GM15510 (cell line): ENCODE results near the gene CAVIN1.
A peak's percentile ranks its signal among the peaks of the same experiment; 100 is the strongest.

ENCODE experiments used
- POLR2A ChIP-seq: IDR thresholded peaks from 3 replicates; pipeline ENCODE4 v1.6.1; 2011; ENCODE audit warnings: borderline replicate concordance; ENCODE audit not compliant: insufficient read length; ENCODE audit errors: extremely low read depth

The CAVIN1 gene, protein sequence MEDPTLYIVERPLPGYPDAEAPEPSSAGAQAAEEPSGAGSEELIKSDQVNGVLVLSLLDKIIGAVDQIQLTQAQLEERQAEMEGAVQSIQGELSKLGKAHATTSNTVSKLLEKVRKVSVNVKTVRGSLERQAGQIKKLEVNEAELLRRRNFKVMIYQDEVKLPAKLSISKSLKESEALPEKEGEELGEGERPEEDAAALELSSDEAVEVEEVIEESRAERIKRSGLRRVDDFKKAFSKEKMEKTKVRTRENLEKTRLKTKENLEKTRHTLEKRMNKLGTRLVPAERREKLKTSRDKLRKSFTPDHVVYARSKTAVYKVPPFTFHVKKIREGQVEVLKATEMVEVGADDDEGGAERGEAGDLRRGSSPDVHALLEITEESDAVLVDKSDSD

DNA sequence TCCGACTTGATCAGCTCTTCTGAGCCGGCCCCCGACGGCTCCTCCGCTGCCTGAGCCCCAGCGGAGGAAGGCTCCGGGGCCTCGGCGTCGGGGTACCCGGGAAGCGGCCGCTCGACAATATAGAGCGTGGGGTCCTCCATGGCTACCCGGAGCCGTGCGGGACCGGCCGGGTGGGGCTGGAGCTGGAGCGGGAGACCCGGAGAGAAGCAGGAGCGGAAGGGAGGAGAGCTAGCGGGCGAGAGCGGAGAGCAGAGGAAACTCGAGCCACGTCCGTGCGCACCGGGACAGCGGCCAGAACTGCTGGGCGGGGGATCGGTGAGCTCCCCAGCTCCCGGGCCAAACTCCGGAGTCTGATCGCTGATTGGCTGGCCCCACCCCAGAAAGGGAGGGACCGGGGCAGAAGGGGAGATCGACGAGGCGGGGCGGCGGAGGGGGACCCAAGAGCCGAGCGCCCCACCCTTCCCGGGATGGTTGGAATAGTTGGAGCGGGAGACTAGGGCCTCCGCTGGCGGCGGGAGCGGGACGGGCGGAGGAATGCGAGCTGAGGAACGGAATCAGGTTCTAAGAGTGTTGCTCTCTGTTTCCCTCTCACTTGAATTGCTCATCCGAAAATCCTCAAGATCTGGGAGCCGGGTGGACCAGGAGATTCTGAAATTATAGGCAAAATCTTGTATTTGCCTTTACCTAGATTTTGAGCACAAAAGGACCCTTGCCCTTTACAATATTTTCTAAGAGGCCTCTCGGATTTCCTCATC, at the start of gene CAVIN1:
TSS of gene CAVIN1 (minus strand) at position 299 of the 755 bp plus-strand sequence. CDS start at position 140, 159 bp downstream.
- no peak for TF ChIP-seq POLR2A

DNA sequence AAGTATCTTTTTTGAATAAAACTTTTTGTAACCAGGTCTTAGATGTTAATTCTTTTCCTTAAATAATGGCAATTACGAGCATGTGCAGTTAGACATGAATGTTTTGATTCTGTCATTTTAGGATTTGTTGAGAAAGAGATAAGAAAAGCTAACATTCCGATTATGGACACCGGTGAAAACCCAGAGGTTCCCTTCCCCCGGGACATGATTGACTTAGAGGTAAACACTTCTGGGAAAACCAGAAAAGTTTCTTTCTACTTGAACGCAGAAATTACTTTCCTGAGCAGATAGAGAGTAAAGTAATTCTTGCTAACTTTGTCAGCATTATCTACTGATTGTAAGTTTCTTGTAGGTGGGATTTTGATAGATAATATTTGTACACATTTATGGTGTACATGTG, 44.8 kb upstream of the CAVIN1 start:
- no peak for TF ChIP-seq POLR2A

DNA sequence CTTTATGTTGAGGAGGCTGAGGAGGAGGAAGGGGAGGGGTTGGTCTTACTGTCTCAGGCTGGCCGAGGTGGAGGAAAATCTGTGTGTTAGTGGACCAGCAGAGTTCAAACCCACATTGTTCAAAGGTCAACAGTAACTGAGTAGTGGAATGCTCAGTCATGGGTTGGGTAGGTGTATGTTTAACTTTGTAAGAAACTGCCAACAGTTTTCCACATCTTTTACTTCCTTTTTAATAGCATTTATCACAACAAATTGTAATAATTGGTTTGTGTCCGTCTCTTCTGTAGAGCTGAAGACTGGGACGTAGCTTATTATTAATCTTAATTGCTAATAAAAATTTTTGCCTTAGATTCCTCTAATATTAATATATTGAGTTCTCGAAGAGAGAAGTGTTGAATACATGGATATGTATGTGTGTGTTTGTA, 40.9 kb upstream of the CAVIN1 start:
- no peak for TF ChIP-seq POLR2A

DNA sequence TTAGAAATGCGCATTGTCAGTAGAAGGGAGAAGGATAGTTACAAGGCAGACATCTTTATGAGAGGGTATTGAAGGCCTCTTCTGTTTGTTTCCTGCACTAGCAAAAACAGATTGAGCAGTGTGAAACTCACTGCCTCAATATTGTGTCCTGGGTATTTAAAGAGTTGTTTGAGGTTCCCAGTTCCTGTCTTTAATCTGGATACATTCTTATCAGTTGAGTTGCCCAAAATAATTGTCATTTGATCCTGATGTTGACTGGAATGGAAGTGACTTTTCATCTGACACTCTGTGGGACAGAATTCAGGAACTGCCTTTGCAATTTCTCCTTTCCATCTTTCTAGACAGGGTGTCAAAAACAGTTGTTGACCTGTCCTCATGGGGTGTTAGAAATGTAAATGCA, 37.3 kb upstream of the CAVIN1 start:
- TF ChIP-seq POLR2A: no peak

DNA sequence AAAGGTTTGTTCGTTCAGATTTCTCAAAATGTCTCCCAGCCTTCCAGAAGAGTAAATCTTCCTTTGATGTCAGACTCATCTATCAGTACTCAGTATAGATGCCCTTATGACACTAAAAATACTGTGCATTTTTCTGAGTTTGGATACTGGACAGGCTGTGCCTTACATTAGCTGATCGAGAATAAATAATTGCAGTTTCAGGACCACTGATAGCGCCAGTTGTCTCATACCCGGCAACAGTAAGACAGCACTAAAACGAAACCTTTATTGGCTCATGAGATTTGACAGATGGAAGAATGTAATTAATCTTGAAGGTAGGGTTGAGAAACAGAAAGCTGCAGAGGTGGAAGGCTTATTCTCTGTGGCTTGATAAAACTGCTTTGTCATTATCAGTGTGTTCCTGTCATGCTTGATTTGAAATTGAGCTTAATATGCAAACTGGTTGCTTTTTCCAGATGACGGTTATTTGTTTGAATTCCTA, 36.8 kb upstream of the CAVIN1 start:
- no peak for TF ChIP-seq POLR2A

DNA sequence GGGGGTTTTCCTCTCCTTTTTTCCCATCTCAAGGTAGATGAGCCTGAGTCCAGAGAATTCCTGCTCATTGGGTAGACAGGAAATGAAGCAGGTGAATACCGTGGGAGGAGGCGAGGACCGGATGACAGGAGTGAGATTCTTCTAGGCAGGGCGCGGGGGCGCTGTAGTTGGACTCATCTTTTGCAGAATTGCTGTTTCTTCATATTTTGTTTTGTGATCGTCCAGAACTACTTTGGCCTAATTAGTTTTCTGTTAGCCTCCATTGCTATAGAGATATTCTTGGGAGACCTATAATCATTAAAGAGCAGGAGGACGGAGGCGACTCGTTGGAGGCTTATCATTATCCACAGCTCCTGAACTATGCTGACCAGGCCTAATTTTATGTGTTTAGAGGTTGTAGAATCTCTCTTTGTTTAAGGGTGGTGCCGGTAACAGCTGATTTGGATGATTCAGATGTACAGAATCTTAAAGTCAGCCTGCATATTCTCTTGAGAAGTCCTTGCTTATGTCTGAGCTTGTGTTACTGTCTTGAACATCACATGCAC, 36.3 kb upstream of the CAVIN1 start:
- TF ChIP-seq POLR2A: no peak

DNA sequence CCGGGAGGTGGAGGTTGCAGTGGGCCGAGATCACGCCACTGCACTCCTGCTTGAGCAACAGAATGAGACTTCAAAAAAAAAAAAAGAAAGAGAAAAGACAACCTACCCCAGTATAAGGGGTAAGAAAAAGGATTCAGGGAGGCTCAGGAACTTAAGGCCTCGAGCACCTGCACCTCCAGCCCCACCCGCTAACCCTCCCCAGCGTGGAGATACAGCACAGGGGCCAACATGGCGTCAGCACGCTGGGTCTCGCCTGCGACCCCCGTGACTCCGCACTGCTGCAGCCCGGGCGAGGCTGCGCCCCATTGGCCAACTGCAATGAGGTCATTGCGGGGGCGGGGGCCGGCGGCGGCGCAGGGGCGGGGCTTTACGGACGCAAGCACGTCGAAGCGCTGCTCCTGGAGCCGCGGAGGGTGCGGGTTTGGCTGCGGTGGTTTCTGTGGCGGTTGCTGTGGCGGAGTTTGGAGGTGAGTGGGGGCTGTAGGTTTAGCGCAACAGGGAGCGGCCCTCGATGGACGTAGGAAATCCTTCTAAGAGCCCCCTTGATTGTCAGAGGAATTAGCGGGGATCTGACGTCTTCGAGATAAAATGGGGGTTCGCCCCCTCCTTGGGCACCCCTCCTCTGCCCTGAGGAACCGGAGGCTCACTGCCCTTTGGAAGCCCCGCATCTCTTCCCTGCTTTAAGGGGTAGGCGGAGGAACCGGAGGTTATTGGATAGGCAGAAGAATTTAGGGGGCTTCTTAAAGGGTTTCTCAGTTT, 35.6 kb upstream of the CAVIN1 start, which contains the start of gene ATP6V0A1:
TSS of gene ATP6V0A1 (plus strand) at position 382 of the 759 bp plus-strand sequence. CDS start 2,017 bp downstream, outside the sequence.
- TF ChIP-seq POLR2A: peak; percentile 72

DNA sequence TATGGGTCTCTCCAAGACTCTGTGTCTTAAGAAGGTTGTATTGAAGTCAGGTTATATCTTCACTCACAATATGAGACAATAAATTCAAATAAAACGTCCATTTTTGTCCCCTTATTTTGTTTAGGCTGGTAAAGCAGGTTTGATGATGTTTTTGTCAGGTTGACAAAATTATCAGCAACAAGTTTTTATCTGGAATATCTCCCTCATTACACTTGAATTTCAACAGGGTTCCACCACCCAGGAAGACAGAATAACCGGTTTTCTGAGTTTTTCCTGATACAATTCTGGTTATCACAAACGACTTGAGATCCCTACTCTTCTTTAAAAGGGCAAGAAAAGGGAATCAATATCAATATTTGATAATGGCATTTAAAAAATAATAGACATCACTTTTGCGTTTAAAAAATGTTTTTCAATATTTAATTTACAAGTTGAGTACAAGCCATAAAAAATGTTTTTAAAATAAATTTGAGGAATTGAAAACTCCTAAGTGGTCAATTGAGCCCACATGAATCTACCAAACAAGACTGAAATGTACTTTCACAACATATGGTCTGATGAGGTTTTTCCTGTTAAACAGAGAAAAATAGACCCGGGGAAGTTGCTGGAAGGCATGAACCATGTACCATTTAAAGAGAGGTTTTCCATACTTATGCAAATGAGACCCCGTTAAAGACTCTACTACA, 34.2 kb upstream of the CAVIN1 start:
- TF ChIP-seq POLR2A: no peak

DNA sequence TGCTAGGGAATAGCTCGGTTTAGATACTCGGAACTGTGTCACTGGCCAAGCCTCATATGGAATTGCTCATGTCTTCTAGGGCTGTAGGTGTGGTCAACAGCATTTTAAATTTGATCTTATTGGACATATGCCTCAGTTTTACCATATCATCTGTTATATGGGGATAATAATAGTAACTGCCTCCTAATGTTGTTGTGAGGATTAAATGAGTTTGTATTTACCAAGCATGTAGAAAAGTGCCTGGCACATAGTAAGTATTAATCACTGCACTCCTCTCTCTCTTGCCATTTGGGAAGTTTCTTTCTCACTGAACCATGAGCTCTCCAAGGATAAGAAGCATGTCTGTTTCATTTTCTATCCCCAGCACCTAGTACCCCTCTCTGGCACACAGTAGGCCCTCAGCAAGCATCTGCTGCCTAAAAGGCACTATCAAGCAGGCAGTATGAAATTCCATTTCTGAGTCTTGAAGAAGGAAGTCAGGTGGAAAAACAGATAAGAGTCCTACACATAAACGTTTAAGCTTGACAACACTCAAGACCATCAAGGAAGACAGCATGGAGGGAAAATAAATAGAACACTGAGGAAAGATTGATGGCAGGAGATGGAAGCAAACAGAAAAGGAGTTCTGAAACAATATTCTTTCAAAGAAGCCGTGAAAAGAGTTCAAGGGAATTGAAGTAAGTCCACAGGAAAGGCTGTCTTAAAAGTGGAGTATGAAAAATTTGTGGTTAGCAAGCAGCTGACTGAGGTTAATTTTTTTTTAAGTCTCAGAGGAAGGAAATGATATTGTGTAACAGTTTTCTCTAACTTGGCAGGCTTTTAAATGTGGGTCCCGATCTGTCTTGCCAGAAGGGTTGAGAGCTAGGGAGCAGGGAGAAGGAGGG, 33.4 kb upstream of the CAVIN1 start:
- no peak for TF ChIP-seq POLR2A

DNA sequence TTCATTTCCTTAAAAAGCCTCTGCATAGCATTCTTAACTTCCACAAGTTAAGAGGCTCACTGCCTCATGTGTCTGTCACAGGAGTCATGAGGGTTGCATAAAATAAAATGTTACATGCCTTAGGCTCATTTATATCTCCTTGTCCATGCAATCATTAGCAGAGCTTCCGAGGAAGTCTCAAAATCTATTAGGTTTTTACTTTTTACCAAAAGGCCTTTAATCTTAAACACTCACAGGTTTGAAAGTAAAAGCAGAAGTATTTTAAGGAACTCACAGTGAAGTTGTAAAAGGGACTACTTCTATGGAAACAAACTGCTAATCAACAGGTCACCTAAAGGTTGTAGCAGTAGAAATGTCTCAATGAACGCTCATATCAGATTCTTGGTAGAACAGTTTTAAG, 30.4 kb upstream of the CAVIN1 start:
- TF ChIP-seq POLR2A: no peak

DNA sequence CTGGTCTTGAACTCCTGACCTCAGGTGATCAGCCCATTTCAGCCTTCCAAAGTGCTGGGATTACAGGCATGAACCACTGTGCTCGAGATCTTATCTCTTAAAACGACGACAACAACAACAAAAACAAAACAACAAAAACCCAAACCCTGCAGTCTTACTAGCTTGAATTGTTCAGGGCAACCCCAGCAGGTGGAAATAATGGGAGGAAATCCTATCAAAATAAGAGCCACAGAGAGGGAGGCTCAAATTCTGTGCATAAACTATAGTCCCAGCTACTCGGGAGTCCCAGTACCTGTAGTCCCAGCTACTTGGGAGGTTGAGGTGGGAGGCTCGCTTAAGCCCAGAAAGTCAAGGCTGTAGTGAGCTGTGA, 19.1 kb upstream of the CAVIN1 start:
- TF ChIP-seq POLR2A: no peak

DNA sequence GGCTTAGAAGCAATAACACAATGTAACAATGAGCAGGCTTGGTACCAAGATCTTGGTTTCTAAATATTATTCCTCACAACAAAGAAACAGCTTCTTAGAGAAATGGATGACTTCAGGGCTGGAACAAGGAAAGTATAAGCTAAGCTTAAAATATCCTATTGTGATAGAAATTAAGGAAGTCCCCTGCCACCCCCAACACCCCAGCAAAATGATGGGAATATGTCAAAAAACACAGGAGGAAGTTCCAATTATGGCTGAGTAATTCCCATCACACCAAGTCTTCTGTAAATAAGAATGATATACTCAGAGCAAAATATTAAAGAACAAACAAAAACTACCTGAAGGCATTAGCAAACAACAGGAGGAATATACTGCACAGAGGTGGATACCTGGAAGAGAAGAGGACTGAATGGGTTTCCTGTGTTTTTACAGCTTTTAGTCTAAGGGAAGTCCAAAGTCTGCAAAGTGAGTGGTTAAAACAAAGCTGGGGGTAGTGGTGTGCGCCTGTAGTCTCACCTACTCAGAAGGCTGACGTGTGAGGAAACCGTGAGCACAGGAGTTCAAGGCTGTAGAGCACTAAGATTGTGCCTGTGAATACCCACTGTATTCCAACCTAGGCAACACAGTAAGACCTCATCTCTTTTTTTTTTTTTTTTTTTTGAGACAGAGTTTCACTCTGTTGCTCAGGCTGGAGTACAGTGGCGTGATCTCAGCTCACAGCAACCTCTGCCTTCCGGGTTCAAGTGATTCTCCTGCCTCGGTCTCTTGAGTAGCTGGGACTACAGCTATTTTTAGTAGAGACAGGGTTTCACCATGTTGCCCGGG, 18.5 kb upstream of the CAVIN1 start:
- no peak for TF ChIP-seq POLR2A
